ENCODE data around the gene VWF.

The VWF gene

DNA sequence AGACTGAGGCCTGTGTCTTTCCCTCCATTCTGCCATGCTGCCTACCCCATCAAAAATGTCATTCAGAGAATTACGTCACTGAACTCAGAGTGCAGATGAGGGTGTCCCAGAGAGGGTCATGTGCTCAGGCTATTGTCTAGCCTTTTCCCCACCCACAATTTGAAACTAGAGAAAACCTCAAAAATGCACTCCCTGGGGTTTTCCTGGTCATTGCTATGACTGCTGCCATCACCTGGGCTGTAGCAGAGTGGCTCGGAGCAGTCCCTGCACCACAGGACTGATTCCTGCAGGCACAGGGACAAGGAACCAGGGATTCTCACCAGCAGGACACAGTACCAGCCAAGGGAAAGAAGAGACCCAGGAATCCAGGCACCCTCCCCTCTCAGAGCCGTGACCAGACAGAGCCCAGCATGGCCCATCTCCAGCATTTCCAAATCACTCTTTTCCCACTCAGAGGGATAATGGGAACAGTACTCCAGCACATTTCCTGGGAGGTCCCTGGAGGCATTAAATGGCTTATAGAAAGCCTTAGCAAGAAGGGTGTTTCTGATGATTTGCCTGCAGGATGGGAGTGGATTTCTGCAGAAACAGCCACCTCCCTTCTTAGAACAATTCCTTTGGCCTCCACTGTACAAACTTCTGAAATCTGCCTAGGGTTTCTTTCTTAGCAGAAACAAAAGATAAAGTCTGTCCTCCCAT, 45.9 kb downstream of the VWF start:
- DNase-seq = peak in 1 of 51 donors; percentile 41

DNA sequence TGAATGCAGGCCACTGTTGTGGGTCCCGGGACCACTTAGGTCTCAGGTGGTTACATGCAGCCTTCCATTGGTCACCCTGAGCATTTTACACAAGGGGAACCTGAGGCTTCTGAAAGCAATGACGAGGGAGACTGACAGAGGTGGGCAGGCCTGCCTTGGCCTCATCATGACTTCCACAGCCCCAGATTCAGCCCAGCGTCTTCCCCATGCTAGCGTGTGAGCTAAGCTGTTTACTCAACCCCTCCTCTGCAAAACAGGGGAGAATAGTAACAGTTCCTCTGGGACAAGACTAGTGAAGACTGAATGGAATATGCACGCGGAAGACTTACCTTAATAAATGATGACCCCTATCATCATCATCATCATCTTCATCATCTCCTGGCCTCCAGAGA, 46.8 kb downstream of the VWF start:
- no peak for DNase-seq

DNA sequence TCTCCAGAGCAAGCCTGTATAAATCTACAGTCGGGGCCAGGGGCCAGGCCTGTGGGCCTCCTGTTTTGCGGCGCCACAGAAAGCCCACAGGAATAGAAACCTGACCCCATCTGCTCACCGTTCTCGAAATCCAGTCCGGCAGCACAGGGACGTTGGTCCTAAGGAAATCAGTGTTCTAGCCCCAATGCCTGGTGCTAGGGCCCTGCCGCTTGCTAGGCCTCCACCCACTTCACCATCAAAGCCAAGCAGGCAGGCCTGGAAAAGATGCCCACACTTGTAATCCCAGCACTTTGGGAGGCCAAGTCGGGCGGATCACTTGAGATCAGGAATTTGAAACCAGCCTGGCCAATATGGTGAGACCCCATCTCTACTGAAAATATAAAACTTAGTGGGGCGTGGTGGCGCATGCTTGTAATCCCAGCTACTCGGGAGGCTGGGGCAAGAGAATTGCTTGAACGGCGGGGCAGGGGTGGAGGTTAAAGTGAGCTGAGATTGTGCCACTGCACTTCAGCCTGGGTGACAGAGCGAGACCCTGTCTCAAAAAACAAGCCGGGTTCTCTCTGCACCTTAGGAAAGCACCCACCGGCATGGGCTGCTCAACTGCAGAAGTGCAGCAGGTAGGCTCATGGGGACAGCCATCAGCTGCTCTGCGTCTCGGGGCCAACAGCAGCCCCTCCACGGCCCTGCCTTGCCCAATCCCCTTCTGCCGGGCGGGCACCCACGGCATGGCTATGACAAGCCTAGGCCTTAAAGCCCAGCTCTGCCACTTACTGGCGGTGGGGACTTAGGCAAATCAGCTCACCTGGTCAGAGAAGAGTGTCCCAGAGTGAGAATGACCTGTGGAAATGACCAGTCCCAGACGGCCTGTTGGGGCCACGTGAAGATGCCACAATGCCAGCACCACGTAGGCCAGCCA, 47.4 kb downstream of the VWF start:
- no peak for DNase-seq

DNA sequence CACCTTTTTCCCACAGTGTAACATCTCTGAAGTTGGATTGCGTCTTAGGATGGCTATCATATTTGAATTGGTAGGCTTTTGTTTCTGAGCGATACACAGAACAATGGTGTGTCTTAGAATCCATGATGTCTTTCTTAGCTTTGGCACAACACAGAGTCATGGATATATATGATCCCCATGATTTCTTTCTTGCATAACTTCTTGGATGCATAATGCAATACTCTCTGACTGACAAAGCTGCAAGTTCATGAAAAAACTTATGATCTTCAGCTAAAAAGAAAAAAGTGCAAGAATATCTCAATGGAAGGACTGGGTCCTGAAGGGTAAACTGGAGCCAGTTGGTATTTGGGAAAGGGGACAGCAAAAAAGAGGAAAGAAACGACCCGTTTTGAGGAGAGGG, 48.1 kb downstream of the VWF start:
- no peak for DNase-seq

DNA sequence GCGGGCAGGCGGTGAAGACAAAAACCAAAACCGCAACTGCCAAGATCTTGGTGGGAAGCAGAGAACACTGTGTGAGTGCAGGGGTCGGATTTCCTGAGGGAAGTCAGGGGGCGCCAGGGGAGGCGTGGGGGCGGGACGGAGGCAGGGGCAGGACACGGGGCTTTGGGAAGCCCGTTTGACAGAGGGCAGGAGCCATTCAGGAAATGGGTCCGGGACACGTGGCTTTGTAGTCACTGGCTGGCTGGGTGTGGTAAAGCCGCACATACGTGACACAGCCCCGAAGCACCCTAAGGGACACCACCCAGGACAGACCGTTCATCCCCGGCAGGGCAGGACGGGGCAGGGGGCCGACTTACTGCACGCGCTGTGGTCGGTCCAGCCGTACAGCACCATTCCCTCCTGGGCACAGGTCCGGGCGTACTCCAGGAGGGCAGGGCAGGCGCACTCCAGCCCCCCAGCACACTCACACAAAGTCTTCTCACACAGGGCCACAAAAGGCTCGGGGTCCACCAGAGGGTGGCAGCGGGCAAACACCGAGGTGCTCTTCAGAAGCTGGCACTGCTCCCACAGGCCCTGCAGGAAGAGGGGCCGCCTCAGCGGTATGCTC, 49.4 kb downstream of the VWF start:
- no peak for DNase-seq

DNA sequence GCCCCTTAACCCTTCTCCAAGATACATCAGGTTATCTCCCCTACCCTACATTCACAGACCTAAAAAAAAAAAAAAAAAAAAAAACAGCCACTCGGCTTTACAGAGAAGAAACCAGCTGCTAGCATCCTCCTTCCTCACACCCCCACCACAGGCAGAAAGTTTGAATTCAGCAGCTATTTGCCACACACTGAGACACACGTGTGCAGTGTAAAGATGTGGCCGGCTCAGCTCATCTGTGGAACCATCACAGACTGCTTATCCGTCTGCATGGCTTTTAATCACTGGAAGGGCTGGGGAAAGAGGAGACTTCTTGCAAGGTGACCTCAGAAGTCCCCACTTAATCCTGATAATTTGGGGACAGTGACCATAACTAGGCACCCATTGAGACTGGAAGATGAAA, 50.0 kb downstream of the VWF start:
- no peak for DNase-seq

DNA sequence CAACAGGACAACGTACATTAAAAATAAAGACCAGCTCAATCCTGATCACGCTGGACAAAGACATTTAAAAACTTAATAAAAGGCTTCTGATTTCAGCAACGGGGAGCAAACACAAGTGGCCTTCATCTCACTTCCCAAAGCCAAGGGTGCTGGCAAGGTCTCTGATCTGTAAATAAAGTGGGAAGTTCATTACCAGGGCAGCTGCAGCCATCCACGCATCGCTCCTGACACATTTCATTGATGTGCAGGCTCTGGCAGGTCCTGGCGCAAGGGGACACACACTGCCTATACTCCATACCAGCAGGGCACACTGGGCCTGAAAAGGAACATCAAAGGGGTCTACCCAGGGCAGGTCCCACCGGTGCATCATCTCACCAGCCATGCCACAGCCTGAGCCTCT, 51.0 kb downstream of the VWF start:
- DNase-seq = no peak

DNA sequence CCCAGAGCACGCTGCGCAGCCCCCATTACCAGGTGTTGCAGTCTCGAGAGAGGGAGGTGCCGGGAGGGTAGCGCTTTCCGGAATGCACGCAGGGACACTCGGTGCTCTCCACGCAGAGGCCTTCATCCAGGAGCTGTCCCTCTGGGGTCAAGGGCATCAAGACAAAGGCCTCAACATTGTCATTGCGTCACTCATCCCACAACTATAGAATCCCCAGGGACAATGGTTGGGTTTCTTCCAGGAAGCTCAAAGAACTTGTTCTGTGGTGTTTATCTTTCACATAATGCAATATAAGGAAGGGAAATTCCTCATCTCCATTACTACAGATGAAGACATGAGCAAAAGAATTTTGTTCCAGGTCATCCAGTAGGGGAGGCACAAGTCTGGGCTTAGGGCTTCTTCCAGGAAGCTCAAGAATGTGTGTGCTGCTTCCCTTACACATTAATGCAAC, 52.1 kb downstream of the VWF start:
- no peak for DNase-seq

DNA sequence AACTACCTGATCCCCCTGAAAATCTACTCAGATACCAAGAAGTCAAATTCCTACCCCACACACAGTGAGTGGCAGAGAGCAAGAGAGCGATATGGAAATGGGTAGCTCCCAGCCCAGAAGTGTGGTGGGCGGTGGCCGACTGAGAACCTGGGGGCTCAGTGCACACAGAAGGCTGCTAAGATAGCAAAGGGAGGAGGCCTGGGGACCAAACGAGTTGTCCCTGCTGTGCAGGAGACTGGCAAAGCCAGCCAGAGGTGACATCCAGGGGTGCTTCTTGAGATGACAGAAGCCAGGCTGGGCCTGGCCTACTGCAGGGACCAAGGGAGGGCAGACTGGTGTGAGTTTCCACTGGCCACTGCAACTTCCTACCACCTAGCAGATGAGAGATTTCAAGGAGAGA, 52.9 kb downstream of the VWF start:
- DNase-seq = no peak

DNA sequence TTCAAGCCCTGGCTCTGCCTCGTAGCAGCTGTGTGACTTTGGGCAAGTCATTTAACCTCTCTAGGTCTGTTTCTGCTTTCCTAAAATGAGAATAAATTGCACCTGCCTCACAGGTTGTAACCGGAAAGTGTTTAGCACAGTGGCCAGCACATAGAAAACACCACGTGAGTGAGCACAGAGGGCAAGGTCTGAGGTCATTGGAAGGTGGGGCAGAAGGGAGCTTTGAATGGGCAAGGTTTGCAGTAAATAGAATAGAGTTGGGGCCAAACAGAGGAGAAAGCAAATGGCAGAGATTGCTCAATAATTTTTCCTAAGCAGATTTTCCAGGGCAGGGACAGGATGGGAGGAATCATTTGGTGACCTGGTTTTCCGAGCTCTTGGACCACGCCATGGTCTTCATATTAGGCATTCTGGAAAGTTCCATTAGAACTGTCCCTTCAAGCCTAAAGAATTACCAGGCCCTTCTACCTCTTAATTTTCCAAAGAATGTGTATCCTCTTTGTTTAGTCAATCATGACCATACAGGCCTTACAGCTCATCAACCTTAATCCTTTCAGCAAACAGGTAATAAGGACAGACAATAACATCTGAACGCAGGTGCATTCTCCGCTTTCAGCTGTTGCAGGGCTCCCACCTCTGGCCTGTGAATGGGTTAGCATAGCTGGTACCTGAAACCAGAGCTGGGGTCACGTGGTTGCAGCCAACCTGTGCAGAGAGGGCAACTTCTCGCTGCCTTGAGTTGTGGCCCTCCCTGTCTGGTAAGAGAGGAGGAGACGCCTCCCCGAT, 53.8 kb downstream of the VWF start:
- DNase-seq = no peak

DNA sequence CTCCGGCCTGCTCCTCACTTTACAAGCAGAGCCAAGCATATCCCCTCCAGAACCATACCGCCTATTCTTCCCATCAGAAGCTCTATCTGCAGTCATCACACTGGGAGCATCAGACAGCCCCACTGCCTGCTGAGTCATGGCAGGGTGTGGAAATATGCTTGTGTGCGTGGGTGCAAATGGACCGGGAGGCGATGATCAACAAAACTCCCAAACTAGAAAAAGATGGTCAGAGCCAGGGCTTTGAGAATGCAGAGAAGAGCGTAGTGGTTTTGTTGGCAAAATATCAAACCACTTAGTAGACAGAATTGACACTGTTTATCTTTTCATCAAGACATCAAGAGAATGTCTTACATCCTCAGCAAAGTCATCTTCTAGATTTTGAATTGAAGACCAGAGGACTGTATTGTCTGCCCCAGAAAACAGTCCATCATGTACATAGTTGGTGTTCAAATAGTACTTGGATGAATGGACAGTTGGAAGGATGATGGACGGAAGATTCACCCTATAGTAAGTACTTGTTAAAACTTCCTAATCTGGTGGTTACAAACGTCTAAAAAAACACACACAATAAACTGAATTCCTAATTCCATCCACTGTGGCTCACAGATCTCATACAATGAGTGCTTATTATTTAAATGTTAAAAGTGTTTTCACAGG, 54.9 kb downstream of the VWF start:
- DNase-seq = peak in 1 of 51 donors; percentile 37

DNA sequence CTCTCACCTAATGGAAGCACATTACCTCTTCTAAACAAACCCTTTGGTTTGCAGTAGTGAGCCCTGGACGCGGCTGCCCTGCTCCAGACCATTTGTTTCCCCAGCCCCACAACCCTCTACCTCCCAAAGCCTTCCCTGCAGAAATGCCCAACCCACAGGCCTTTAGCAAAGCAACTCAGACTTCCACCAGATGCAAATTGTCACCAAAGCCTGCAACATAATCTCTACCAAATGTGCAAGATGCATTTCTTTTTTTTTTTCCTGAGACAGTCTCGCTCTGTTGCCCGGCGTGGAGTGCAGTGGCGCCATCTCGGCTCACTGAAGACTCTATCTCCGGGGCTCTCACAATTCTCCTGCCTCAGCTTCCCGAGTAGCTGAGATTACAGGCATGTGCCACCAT, 56.2 kb downstream of the VWF start:
- DNase-seq = no peak

DNA sequence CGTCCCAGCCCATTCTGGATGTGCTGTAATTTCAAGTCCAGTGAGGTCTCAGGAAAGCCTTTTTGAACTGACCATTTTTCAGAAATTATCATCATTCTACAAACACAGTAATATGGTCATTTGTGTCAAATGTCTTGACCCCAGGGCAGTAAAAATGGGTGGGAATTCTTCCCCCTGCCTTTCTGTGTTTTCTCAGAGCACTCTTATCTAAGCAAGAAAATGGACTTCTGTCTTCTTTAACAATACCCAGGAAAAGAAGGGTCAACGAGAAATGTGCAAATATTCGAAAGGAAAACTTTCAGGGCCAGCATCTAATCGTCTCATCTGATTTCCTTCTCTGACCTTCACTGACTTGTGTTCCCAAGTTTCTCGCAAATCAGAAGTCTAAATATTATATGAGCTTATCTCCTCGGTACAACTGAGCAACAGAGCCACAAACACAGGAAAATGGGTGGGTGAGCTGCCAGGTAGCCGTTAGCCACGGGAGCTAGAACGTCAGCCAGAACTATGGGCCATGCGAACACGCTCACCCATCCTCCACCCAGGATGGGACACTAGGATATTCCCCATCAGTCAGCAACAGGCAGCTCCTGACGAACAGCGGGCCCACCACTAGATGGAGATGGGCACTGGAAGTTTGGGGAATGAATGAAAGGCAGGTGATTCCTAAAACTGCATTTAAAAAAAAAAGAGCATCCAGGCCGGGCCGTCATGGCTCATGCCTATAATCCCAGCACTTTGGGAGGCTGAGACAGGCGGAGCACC, 57.1 kb downstream of the VWF start:
- DNase-seq = peak in 1 of 51 donors; percentile 20

DNA sequence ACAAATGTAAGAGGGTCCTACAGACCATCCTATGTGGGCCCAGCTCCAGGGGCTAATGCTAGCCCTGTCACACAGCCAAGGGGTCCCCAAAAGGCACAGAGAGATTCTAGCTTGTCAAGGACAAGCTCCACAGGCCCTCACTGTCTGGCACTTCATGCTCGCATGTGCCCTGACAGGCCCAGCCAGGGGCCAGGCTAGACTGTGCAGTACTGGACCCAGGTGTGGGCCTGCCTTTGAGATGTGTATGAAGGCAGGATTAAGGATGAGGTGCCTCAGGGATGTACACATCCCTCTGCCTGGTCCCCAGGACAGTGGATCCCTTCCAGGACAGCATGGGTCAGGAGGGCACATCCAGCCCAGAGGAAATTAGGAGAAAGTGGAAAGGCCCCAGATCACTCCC, 57.8 kb downstream of the VWF start:
- DNase-seq = no peak

DNA sequence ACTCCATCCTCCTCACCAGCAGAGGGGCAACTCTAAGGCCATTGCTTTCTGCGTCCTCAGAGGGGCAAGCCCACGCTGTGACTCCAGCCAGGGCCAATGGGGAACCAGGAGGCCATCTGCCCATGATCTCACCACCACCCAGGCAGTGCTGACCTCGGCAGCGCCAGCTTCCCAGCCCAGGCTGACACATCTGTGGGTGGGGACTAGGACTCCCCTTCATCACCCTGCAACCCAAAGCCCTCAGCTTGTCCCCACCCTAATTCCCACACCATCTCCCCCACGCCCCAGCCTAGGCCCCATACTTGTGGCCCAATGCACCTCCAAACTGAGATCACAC, 58.6 kb downstream of the VWF start:
- peak in 4 of 51 donors; percentile 14 to 36 (median 25) for DNase-seq

DNA sequence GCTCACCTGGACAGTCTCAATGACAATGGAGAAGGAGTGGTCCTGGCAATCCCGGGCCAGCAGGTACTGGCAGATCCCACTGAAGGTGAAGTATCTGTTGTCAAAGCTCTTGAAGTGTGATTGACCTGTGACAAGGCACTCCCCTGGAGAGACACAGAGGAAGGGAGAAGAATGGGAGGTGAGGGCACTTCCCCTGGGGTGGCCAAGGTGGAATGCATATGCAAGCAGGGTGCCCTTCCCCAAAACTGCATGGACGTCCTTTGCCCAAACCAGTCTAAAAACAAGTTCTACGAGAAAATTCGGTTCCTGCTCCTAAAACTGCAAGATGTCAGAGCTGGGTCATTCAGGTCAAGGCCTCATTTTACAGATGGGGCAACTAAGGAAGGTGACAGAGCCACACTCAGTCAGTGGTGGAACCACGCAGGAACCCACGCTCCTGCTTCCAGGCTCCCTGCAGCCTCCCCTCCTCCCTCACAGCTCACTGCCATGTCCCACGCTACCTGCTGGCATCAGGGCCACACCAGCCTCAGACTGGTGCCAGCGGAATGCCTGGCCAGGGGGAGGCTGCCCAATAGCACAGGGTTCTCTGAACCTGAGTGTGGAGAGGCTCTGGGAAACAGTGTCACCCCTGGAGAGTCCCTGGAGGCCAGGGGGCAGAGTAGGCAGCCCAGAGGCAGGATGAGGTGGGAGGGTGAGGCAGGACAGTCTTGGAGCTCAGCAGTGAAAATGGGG, 59.2 kb downstream of the VWF start:
- DNase-seq = no peak

DNA sequence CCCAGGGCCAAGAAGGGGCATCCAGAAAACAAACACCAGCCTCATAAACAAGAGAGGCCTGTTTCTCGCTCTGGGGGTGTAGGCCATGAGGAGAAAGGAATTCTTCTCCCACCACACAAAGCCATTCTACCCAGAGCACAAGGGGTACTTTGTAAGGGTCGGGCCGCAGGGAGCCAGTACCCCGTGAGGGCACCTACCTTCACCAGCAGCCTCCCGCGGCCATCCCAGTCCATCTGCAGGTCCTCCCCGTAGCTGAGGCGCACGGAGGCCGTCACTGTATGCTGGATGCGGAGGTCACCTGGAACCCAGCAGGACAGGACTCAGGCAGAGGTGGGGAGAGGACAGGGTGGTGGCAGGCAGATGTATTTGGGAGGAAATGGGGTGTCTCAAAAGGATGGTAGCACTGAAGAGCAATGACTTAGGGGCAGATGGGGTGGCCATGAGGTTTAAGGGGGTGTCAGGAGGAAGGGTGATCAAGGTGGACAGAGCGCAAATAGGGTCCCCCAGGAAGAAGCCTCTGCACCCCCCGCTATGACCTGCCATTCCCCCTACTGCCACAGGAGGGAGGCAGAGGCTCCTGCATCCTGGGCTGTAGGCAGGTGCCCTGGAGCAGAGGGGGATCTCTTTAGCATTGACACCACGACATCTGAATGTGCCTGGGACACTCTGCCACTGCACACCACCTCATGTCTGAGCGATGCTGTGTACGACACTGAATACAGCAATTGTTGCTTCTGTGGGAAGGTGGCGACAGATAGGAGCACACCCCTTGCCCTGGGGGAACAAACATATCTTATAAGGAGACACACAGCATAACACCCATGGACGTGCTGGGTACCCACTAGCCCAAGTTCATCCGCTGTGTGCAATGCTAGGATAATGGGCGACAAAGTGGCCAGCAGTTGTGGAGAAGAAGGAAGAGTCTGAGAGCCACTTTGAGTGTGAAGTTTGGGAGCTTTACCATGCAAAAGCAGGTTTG, 61.4 kb downstream of the VWF start:
- peak in 40 of 51 donors; percentile 3 to 74 (median 37) for DNase-seq

DNA sequence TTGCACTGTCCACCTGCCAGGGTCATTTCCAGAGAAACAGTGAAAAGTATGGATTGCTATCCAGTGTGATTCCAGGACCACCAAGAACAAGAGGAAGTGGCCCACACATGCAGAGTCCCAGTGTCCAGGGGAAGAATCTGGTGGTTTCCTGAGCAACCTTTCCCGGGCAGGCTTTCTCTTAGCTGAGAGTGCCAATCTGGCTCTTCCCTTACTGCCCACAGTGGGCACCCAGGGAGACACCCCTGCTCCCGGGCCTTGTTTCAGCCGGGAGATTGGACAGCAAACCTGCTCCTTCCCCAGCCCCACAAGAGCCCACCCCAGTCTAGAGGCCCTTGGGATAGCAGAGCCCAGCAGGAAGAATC, 62.1 kb downstream of the VWF start:
- DNase-seq = peak in 3 of 51 donors; percentile 36 to 42 (median 42)

Data from hypothalamus (tissue), 51 donors.